Activated T-cell treated with anti-CD3 and anti-CD28 coated beads for 4 hours (primary cell): Measurements from ENCODE around the gene CACNG5.

ENCODE experiments used
- DNase-seq: peaks from one replicate; pipeline ENCODE4 v3.0.0-alpha.2; 2020

CACNG5 gene

DNA sequence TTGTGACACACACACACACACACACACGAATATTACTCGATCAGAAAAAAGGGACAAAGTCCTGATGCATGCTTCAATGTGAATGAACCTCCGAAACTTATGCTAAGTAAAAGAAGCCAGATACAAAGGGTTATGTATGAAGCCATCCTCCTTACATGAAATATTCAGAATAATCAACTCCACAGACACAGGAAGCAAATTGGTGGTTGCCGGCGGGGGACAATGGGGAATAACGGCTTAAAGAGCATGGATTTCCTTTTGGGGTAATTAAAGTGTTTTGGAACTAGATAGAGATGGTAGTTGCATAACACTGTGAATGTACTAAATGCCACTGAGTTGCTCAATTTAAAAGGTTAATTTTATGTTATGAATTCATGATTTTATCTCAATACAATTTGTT is 8.1 kb upstream of the CACNG5 start:
- DNase-seq: no peak

DNA sequence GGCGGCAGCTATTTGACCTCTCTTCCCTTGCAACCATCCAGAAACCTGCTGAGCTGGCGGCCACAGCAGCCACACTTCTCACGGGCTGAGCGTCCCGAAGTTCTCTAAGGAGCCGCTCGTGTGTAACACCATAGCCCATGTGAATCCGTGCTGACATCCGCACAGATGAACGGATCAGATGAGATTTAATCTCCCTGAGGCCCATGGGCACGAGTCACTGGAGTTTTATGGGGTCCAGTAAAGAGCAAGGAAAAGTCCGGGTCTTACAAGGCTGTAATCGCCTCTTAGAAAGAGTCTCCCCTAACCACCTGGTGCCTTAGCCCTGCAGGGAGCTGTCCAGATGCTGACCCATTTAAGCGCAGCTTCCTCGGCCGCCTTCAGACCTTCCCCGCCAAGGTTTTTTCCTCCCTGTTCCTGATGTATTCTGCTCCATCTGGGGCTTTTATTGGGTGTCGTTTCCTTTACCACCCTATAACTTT is 5.5 kb upstream of the CACNG5 start:
- no peak for DNase-seq

DNA sequence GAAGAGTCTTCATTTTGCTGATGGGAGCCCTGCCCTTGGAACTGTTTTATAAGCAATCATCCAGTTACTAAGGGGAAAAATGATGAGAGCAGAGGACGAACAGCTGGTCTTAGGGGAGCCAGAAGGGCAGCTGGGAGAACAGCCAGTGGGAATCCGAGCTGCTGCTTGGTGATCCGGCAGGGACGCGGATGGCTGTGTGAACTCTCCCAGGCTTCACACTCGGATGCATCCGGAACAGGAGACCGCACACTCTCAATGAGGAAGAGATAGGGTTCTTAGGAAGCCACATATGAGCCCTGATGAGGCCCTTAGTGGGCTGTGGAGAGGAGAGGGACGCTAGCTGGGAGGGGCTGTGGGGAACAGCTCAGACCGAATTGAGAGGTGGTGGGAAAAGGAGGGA is 5.0 kb upstream of the CACNG5 start:
- no peak for DNase-seq

DNA sequence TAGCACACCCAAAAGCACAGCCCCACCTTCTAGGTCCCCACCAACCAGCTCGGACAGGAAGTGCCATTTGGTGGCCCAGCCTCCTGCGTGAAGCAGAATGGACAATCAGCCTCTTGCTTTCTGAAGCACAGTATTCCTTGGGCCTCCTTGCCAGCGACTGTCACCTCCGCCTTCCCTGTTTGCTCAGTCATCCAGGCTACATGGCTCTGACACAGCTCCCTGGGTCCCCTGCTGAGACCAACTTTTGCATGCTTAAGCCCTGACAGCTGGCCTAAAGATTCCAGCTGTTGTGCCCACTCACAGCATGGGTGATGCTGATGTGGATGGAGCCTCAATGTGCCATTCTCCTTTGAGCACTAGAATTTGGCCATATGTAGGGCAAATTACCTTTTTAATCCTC is 4.5 kb upstream of the CACNG5 start:
- no peak for DNase-seq

DNA sequence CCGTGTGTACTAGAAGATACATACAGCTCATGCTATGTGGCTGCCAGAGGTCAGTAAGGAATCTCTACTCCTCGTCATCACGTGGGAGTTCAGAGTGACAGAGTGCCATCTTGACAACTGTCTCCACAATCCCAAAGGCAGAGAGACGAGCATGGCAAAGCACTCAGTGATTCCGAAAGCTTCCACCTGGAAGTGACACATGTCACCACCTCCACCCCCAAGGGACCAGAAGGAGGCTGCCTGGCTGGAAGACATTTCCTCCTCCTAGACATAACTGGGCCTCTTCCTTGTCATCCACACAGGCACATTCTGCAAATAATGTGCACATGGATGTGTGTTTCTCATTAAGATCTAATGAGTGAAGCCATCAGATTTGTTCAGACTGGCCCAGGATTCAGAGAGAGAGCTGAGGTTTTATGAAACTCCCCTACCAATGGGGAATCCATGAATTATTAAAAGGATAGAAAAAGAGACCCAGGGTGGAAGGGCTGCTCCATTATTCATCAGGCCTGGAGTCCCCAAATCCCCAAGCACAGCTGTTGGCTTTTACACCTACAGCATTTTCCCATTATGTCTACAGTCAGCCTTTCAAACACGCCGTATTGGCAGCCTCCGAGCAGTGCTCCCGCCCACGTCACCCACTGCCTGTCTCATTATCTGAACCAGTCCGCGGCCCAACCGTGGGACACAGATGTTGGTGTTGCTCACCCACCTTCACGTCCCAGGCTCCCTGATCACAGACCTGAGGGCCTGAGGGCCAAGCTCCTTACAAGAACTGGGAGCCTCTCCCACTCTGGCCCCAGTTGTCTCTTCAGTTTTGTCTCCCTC is 3.3 kb upstream of the CACNG5 start:
- DNase-seq: no peak

DNA sequence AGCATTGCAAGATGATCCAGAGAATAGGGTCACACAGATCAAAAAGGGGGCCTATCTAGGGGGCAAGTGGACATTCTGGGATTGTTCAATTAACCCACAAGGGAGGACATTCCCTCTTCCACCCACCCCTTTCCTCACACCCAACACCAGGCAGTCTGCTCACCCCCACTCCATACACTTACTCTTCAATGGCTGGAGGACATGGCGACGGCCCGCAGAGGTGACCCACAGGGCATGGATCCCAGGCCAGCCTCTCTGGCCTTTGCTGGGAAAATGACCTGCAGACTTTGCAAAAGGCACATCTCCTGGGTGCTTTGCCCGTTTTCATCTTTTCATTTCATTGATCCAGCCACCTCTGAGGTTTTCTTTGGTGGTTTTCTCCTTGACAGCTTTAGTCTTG is 1.7 kb upstream of the CACNG5 start:
- no peak for DNase-seq

DNA sequence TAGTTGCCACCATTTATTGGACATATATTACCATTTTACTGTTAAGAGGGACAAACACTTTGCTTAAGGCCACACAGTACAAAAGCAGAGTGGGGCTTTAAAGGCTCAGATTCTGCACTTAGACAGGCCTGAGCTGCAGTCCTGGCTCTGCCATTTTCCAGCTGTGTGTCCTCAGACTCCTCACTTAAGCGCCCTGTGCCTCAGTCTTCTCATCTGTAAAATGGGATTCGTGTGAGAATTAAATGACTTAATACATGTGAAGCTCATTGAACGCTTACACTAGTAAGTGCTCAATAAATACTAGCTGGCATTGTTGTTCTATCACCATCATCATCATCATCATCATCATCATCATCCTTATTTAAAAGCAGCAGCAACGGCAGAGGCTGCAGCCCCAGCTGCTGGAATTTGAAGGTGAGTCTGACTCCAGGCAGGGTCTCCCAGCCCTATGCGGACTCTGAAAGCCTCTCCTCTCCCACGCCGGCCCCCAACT is 445 bp upstream of the CACNG5 start:
- DNase-seq: no peak

DNA sequence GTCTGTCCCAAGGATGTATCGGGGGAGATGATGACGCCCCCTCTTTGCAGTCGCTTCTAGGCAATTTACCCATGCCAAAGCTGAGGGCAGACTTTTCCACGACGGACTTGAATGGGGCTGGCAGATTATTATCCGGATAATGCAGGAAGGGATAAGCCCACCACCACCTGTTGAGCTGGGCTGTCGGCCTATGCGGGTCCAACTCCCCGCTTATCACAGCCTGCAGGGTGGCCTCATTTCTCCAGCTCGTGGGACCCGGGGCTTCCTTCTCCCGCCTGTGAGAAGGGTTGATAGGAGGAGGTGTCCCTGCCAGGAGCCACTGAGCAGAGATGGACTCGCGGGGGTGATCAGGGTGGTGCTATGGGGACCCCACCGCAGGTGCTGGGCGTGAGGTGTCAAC is 559 bp downstream of the CACNG5 start:
- no peak for DNase-seq

DNA sequence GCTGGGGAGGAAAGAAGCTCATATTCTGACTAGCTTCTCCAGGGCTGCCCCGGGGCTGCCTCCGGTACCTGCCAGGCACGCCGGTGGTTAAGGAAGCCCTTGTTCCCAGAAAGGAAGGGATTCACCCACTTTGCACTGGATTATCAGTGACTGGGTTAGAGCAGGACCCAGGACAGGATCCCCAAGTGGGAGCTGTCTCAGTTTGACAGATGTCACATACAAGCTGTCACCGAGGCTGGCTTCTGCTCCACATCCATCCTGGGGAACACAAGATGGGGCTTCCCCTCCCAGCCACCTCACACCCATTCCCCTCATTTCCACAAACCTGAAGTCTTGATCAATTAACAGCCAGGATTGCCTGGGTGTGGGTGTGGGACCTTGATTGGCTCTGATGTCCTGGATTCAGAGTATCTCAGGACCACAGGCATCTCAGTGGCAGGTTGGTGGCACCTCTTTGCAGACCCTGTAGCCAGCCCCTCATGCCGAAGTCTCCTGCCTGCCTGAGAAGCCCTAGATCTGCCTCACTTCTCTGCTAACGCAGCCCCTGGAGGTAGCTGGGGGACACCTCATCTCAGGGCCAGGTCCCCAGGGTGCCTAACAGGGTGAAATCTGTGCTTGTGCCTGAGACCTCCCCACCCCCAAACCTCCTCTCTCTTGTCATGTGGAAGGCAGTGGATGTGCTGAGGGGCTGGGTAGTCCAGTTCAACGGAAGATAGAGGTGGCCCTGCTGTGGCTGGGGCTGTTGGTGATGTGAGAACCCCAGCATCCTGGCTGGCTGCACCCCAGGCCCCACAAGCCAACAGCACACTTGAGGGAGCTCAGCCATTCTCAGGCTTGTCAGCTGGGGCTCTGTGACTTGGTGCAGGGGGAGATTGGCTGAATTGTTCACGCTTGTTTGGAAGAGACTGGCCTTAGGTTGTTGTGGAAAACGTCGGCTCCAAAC is 1.4 kb downstream of the CACNG5 start:
- no peak for DNase-seq

DNA sequence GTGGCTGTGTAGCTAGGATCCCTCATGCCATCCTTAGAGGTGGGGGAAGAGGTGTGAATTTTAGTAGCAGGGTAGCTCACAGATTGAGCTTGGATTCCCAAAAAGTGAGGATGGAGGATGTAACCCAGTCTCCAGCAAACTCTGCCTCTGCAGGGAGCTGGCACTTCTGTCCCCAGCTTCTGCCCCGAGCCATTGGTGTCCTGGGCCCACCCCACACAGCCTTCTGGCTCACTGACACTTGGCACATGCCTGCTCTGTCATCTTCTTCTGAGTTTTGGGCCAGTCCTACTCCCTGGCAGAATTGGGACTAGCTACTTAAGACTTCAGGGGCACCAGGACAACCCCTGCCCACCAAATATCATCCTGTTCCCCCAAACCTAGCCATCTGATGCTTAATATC is 2.3 kb downstream of the CACNG5 start:
- no peak for DNase-seq

DNA sequence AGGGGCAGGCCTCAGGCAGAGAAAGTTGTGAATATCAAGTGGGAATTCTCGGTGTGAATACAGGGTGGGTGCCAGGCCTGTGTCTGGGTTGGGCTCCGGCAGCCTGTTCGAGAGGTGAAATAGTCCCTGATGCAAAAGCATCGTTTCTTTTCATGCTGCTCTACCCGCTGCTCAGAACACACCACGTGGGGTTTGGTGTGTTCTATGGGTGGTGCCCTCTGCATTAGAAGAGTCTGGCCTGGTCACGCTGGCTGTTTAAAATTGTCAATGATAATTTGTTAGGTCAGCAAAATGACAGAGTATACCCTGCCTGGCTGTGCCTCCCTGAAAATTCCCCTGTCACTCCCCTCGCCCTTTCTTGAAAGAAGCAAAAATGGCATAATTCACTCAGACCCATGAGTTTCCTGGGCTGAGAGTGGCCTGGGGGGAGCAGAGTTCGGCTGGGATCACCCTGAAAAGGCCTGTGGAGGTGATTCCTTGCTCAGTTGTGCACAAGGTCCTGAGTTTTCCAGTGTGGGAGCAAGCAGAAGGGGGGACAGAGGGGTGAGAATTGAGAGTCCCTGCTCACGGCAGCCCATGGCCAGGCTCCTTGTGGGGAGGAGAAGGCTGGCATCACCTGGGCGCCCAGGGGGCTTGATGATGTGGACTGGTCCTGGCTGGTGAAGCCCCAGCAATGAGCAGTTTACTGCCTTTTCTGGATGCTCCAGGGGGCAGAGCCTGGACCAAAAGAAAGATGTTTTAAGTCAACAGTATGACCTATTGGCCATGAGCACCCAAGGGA is 3.2 kb downstream of the CACNG5 start:
- DNase-seq: no peak

DNA sequence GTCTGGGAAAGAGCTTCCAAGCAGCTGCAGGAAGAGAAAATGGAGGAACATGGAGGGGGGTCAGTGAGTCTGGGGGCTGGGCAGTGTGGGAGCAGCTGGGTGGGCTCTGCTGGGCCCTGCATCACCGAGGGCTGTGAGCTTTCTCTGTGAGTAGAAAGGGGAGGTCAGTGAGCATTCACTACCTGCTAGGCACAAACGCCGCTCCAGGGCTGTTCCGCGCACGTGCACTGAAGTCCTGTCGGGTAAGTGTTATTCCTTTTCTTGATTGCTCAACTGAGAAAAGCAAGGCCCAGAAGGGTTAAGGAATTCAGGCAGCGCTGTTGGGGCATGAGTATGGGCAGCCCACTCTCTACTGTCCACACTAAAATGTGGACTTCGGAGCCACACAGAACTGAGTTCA is 4.7 kb downstream of the CACNG5 start:
- no peak for DNase-seq

DNA sequence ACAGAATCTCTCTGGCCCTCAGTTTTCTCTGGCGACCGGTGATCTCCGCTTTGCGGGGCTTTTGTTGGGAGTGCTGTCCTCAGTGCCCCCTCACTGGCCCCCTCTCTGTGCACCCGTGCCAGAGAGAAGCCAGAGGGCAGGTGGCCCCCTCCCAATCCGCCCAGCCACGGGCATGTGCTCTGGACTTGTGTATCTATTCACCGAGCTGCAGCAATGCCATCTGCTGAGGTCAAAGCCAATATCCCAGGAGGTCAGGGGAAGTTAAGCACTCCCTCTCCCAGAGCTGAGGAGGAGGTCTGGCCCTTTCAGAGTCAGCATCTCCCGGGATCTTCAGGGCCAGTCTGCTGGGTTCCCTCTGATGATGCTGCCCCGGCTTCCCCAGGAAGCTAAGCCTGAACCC is 5.1 kb downstream of the CACNG5 start:
- no peak for DNase-seq

DNA sequence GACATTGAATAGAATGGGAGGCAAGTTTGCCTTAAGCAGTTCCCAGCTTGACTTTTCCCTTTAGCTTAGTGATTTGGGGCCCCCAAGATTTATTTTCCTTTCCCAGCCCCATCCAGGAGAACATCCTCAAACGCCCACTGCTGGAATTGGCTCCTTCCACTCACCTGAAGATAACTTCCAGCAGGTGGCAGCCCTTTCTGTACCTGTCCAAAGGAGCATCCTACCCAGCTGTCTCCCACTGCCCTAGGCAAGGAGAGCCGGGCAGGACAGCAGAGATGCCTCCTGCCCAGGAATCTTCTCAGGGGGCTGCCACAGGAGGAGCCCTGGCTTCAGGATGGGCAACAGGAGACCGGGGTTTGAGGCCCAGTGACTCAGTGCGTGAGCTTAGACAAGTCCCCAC is 6.4 kb downstream of the CACNG5 start:
- DNase-seq: no peak

DNA sequence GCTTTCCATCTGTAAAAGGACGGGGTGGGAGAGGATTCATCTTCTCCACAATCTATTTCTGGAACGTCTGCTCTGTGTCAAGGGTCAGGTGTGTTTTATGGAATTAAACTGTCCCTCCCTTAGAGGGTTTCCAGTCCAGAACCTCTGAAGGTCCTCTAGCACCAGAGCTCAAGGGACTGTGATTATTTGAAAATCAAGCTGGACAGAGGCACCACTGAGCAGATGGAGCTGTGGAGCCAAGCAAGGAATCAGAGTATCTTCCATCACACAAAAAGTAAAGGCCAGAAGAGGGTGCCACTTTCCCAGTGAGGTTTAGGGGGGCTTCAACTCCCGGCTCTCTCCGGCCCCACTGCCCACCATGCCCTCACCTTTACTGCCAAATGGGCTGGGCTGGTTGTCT is 6.8 kb downstream of the CACNG5 start:
- DNase-seq: no peak

DNA sequence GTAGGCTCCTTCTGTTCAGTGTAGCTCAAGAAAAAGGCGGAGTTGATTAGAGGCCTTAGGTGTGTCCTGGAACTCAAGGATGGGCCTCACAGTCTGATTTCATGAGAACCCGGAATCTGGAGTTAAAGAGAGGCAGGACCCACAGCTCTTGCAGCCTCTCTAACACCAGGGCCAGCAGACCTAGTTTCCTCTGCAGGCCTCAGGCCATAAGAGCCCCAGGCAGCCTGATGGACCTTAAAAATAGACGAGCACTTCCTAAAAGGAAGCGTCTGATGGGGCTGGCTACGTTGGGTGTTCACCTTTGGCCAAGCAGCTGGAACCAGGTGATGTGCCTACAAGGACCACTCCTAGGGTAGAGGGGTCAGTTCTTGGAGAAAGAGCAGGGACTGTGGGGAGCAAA is 7.6 kb downstream of the CACNG5 start:
- no peak for DNase-seq

DNA sequence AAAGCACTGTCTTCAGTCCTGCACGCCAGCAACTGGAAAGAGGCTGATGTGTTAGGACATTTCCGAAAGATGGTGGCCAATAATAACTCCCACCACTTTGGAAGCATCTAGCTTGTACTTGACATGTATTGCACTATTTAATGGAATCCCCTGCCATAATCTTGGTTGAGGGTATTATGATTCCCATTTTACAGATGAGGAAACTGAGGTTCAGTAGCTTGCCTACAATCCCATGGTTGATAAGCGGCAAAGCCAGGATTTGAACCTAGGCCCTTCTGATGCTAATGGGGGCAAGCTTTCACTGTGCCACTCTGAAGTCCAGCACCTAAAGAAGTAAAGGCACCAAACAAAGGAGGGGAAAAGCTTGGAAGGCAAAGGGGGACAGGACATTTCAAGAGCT is 8.0 kb downstream of the CACNG5 start:
- no peak for DNase-seq

DNA sequence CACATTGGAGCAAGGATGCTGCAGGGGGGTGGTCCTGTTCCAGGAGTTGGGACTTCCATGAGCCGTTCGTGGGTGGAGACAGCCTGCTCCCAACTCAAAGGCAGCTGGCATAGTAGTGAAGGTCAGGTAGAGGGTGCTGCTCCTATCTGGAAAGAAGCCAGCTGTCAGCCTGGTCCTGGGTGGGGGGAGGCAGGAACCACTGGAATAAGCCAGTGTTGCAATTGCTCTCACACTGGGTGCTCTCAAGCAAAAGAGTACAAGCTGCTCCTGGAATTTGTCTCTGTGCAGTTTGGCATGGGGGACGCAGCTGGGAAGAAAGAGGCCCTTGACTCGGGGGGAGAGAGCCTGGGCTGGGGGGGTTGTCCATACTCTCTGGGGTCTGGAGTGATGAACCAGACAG is 8.7 kb downstream of the CACNG5 start:
- no peak for DNase-seq

DNA sequence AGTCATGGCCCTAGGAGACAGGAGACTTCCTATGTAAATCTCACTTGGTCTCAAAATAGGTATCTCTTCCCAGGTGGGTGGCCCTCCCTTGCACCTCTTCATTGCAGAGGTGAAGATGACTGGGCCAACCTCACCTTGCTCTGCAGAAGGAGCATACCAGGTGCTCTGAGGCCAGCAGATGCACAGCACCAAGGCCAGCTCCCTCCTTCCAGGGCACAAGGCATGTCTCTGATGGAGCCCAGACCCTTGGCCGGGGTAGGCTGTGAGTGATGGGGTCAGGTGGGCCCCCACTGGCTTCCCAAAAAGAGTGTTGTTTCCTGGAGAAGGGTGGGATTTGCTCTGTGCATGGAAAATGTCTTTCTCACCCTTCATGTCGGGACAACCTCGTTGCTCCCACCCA is 12.8 kb downstream of the CACNG5 start:
- no peak for DNase-seq

DNA sequence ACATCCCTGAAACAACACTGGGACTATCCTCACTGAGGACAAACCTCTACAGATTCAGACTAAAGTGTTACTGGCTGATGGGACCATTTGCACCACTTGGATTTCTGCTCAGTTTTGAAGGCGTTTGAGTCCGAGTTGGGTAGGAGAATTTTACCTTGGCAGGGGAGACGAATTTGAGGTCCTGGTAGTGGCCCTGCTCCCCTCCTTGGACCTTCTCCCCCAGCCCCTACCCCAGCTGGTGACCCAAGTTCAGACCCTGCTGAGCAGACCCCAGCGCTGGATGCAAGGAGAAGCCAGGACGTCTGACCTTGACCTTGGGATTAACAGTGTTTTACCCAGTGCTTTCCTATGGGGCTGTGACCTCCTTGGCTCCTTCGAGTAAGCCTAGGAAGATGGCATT is 13.6 kb downstream of the CACNG5 start:
- DNase-seq: no peak

DNA sequence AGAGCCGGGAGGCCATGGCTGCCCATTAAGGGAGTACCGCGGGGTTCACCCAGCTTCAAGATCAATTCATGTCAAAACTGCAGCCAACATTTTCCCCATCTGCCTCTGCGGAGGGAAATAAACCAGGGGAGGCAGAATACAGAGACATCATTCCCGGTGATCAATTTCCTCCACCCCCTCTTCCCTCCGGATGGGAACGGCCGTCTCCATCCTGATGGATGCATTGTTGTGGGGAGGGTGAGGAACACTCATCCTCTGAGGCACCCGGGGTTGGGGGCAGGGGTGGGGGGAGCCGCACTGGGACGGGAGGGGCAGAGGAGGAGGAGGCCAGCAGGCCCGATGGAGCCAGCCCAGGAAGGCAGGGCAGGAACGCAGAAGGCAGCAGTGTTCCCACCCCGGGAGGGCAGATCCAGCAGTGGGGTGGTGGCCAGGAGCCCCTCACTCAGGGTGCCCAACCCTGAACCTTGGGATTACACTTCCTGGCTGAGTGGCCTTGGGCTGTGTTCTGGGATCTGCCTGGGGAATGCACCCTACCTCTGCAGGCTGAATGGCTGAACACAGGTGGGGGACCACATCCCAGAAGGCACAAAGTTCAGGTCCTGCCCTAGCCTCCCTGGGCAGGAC is 14.2 kb downstream of the CACNG5 start:
- no peak for DNase-seq

DNA sequence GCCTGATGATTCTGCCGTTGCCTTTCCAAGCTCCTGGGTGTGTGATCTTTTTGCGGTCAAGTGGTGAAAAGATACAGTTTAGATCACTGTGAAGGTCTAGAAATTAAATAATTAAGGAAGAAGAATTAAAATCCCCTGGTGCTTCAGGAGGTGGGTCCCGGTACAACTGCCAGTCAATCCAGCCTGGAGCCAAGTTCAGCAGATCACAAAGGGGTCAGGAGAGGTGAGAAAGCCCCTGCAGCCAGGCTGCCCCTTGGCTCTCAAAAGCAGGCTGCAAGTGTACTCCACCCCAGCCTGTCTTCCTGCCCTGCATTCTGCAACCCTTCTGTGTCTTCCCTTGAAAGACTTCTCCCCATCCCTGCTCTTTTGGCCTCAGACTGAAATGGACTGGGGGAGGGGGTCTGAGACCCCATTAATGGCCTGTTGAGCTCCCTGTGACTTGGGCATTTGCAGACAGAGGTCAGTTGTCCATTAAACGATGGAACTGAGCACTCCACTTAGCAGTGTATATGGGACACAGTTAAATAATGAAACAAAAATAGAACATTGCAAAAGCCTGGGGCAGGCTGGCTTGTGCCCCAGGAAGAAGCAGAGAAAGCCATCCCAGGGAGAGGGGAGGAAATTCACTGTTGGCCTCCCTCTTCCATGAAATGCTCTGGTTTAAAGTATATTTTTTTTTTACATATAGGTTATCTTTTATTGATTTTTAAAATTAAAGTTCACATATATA is 15.1 kb downstream of the CACNG5 start:
- no peak for DNase-seq
